H1 (cell line): ENCODE data around the gene APELA. TPM values are rescaled to one million over a fixed set of nuclear protein-coding genes. Genes with fewer than 3 reads are reported as not detected.

Experiments used
- CTCF ChIA-PET: fragments of 300-600 bp; sonication (Branson Sonifier 250); formaldehyde crosslinking; loops from one replicate; lab custom pipeline; 2021; ENCODE audit not compliant: partially characterized antibody; lab: Charles Lee
- POLR2A ChIA-PET: fragments of 300-600 bp; sonication (Branson Sonifier 250); formaldehyde crosslinking; loops from one replicate; lab custom pipeline; 2021; ENCODE audit warnings: inconsistent platforms; ENCODE audit not compliant: partially characterized antibody; lab: Charles Lee
- DNase-seq, 2 experiments: peaks; one replicate each; pipeline versions ENCODE4 v3.0.0 to v3.0.0-alpha.2; 2010 to 2022; ENCODE audit warnings: low spot score in 2 of 2, low read depth in 1 of 2, mixed read lengths in 1 of 2
- FAIRE-seq: peaks from 2 replicates; lab custom pipeline; 2011; peaks lifted over from hg19 to GRCh38; lab: Jason Lieb, UNC
- H2AFZ ChIP-seq: 2 replicates; pipeline ENCODE4 v1.8.1; 2012; ENCODE audit warnings: low read length, inconsistent platforms
- H2AK5ac ChIP-seq: 2 replicates; pipeline ENCODE4 v1.6.1; 2013; ENCODE audit warnings: low read depth, low read length
- H2BK120ac ChIP-seq: replicated peaks from 2 replicates; pipeline ENCODE3; 2013; ENCODE audit warnings: low read depth, low read length, inconsistent platforms
- H2BK12ac ChIP-seq: 2 replicates; pipeline ENCODE4 v1.6.1; 2013; ENCODE audit warnings: low read depth, low read length
- H2BK15ac ChIP-seq: 2 replicates; pipeline ENCODE4 v1.6.1; 2013; ENCODE audit warnings: low read length
- H2BK20ac ChIP-seq: 2 replicates; pipeline ENCODE4 v1.6.1; 2013; ENCODE audit warnings: low read length
- H2BK5ac ChIP-seq: 2 replicates; pipeline ENCODE4 v1.6.1; 2013; ENCODE audit warnings: low read depth, low read length
- H3K14ac ChIP-seq: 2 replicates; pipeline ENCODE4 v1.6.1; 2013; ENCODE audit warnings: inconsistent platforms; ENCODE audit not compliant: insufficient read length
- H3K18ac ChIP-seq: 2 replicates; pipeline ENCODE4 v1.6.1; 2013; ENCODE audit warnings: low read length; ENCODE audit errors: extremely low read depth
- H3K23ac ChIP-seq: 2 replicates; pipeline ENCODE4 v1.6.1; 2013; ENCODE audit warnings: inconsistent platforms; ENCODE audit not compliant: insufficient read length
- H3K23me2 ChIP-seq: 2 replicates; pipeline ENCODE4 v1.6.1; 2013; ENCODE audit warnings: low read depth, low read length
- H3K27ac ChIP-seq: 2 replicates; pipeline ENCODE4 v1.6.1; 2011; ENCODE audit warnings: low read depth, low read length, inconsistent platforms
- H3K27me3 ChIP-seq, 4 experiments: replicated peaks in 1 of 4; 1 replicate in 1 of 4; 2 replicates in 3 of 4; pipeline versions ENCODE4 v1.6.1 to v1.8.1; 2011 to 2013; ENCODE audit warnings: low read length in 3 of 4, mild to moderate bottlenecking in 3 of 4, inconsistent platforms in 2 of 4, mixed read lengths in 2 of 4, moderate library complexity in 1 of 4; ENCODE audit not compliant: control insufficient read depth in 3 of 4, insufficient read depth in 3 of 4; ENCODE audit errors: extremely low read depth in 1 of 4
- H3K36me3 ChIP-seq, 4 experiments: 2 replicates each; pipeline versions ENCODE4 v1.6.1 to v1.8.1; 2011 to 2013; ENCODE audit warnings: mild to moderate bottlenecking in 4 of 4, low read length in 3 of 4, moderate library complexity in 2 of 4, control low read depth in 1 of 4, inconsistent platforms in 1 of 4; ENCODE audit not compliant: insufficient read depth in 4 of 4, control insufficient read depth in 2 of 4
- H3K4ac ChIP-seq: replicated peaks from 2 replicates; pipeline ENCODE3; 2013; ENCODE audit warnings: low read length, low read depth, mixed read lengths, inconsistent platforms; ENCODE audit not compliant: insufficient read length
- H3K4me1 ChIP-seq, 4 experiments: replicated peaks in 1 of 4; 1 replicate in 1 of 4; 2 replicates in 3 of 4; pipeline versions ENCODE4 v1.6.1 to v1.8.1; 2011 to 2013; ENCODE audit warnings: low read length in 3 of 4, inconsistent platforms in 2 of 4, mixed read lengths in 1 of 4; ENCODE audit not compliant: insufficient read depth in 4 of 4, control insufficient read depth in 3 of 4
- H3K4me2 ChIP-seq, 2 experiments: 2 replicates each; pipeline versions ENCODE4 v1.6.1 to v1.8.1; 2011 to 2013; ENCODE audit warnings: low read depth in 2 of 2, low read length in 2 of 2, control low read depth in 1 of 2, inconsistent platforms in 1 of 2, mild to moderate bottlenecking in 1 of 2; ENCODE audit not compliant: insufficient read depth in 1 of 2
- H3K4me3 ChIP-seq, 4 experiments: fragments of 200-600, 300-600 bp in 1 of 4; sonication (generic), shearing (Covaris generic), sonication (Bioruptor Twin) in 1 of 4; 2 replicates each; pipeline versions ENCODE4 v1.5.1 to v1.8.1; 2011 to 2016; ENCODE audit warnings: low read length in 4 of 4, low read depth in 3 of 4, control low read depth in 2 of 4, inconsistent platforms in 2 of 4, mild to moderate bottlenecking in 2 of 4, mixed read lengths in 1 of 4, moderate library complexity in 1 of 4; ENCODE audit not compliant: insufficient read depth in 2 of 4; ENCODE audit errors: extremely low read depth in 1 of 4
- H3K56ac ChIP-seq: replicated peaks from 2 replicates; pipeline ENCODE3; 2013; ENCODE audit warnings: low read depth, mild to moderate bottlenecking, mixed read lengths, low read length, inconsistent platforms; ENCODE audit not compliant: insufficient read length
- H3K79me1 ChIP-seq: 2 replicates; pipeline ENCODE4 v1.6.1; 2013; ENCODE audit warnings: low read depth, low read length, control low read depth
- H3K79me2 ChIP-seq, 2 experiments: 2 replicates each; pipeline versions ENCODE4 v1.6.1 to v1.8.1; 2012 to 2013; ENCODE audit warnings: low read length in 2 of 2, mild to moderate bottlenecking in 2 of 2, inconsistent platforms in 1 of 2; ENCODE audit not compliant: insufficient read depth in 2 of 2, control insufficient read depth in 1 of 2
- H3K9ac ChIP-seq, 4 experiments: replicated peaks in 1 of 4; 1 replicate in 1 of 4; 2 replicates in 3 of 4; pipeline versions ENCODE4 v1.6.1 to v1.8.1; 2011 to 2013; ENCODE audit warnings: low read depth in 3 of 4, low read length in 3 of 4, control low read depth in 2 of 4, mild to moderate bottlenecking in 2 of 4, moderate library complexity in 2 of 4, inconsistent platforms in 1 of 4; ENCODE audit errors: extremely low read depth in 1 of 4
- H3K9me3 ChIP-seq, 2 experiments: 2 replicates each; pipeline versions ENCODE4 v1.6.1 to v1.8.1; 2012 to 2013; ENCODE audit warnings: mild to moderate bottlenecking in 2 of 2, moderate library complexity in 2 of 2, control low read depth in 1 of 2, inconsistent platforms in 1 of 2, low read depth in 1 of 2, low read length in 1 of 2, mixed read lengths in 1 of 2; ENCODE audit not compliant: insufficient read depth in 2 of 2
- H4K20me1 ChIP-seq, 2 experiments: replicated peaks in 1 of 2; 2 replicates each; pipeline versions ENCODE3 to v1.8.1; 2011 to 2013; ENCODE audit warnings: inconsistent platforms in 2 of 2, low read length in 2 of 2, mild to moderate bottlenecking in 1 of 2; ENCODE audit not compliant: insufficient read depth in 2 of 2, control insufficient read depth in 1 of 2
- H4K5ac ChIP-seq: 2 replicates; pipeline ENCODE4 v1.6.1; 2013; ENCODE audit warnings: low read length, low read depth, mixed read lengths, inconsistent platforms; ENCODE audit not compliant: insufficient read length
- H4K8ac ChIP-seq: 2 replicates; pipeline ENCODE4 v1.8.0; 2013; ENCODE audit warnings: mild to moderate bottlenecking, moderate library complexity, low read length, inconsistent platforms; ENCODE audit not compliant: insufficient read depth; ENCODE audit errors: extremely low read depth
- H4K91ac ChIP-seq: replicated peaks from 2 replicates; pipeline ENCODE3; 2013; ENCODE audit warnings: low read length, mixed read lengths, inconsistent platforms; ENCODE audit not compliant: insufficient read length
- BCL11A ChIP-seq, 2 experiments: IDR thresholded peaks; one replicate each; pipeline ENCODE4 v1.6.1; 2011; ENCODE audit warnings: low read depth in 2 of 2, low read length in 2 of 2, mild to moderate bottlenecking in 2 of 2
- SP4 ChIP-seq: IDR thresholded peaks from 2 replicates; pipeline ENCODE4 v1.6.1; 2012; ENCODE audit warnings: low read length, inconsistent platforms
- TEAD4 ChIP-seq: IDR thresholded peaks from 2 replicates; pipeline ENCODE4 v1.6.1; 2012; ENCODE audit warnings: low read depth, low read length, inconsistent platforms, mixed read lengths
- WGBS, 2 experiments: shearing (Covaris generic) in 1 of 2; methylation state at CpG; one replicate each; pipeline versions ENCODE4 v1.1.6 to v1.1.7; 2013 to 2015; ENCODE audit warnings: low lambda C conversion rate in 2 of 2, mixed read lengths in 2 of 2, inconsistent platforms in 1 of 2, low coverage in 1 of 2, missing lambda C conversion rate in 1 of 2; ENCODE audit not compliant: insufficient replicate concordance in 2 of 2, insufficient coverage in 1 of 2, insufficient read length in 1 of 2; ENCODE audit errors: extremely low coverage in 1 of 2, missing lambda C conversion rate in 1 of 2; 5-methylcytosine and 5-hydroxymethylcytosine counted together
- polyA plus RNA-seq, 7 experiments: library from polyadenylated mRNA; depleted of rRNA in 3 of 7; stranded (reverse) in 5 of 7; unstranded in 2 of 7; fragments of >200 nt in 5 of 7; fragments of 200-250 nt in 2 of 7; gene quantifications; 1 replicate in 5 of 7; 2 replicates in 1 of 7; 4 replicates in 1 of 7; pipeline versions ENCODE4 v1.2.1 to v1.2.3, GENCODE V29; 2011 to 2013; ENCODE audit warnings: missing spikeins in 2 of 7, mixed read lengths in 2 of 7
- total RNA-seq: library from RNA; stranded (reverse); fragmentation: NEBNext Ultra II Directional; extraction: Animal tissue kit (Norgen Biotek cat#: 25700); gene quantifications from 2 replicates; pipeline ENCODE4 v1.2.1, GENCODE V29; 2021

APELA gene
- total and polyA plus RNA-seq, 2 of the 8 experiments (the other 6 are each of a cell fraction or from before 2014, with no cell fraction given) = 60.2 to 81.8 TPM

- Histone ChIP-seq H3K27ac (no peak overlapping the region; the same call in 1 of the 2 replicates), H2AK5ac (no peak overlapping the region), H2BK15ac (no peak overlapping the region), H3K79me2 (no peaks in the 10 kb centered on the region), H4K8ac (no peak overlapping the region), H2BK120ac (no peak overlapping the region), H2BK5ac (no peak overlapping the region), H3K36me3 (no peaks in the 10 kb centered on the region), H3K56ac (no peak overlapping the region), H3K9ac (no peak overlapping the region), H3K18ac (peak overlapping the region; percentile 56), H3K4me3 (no peak overlapping the region), H3K27me3 (no peaks in the 10 kb centered on the region), H2AFZ (no peak overlapping the region), H3K4ac (no peak overlapping the region), H3K4me2 (no peak overlapping the region; a peak in 1 of 4 replicates), H4K5ac (no peak overlapping the region), H3K14ac (no peak overlapping the region), H3K79me1 (no peaks in the 10 kb centered on the region), H3K23me2 (no peaks in the 10 kb centered on the region), H2BK12ac (0 out of 2 replicates have a peak overlapping the region, but pooled peaks have one; percentile 68), H4K20me1 (no peaks in the 10 kb centered on the region), H4K91ac (no peak overlapping the region), H3K23ac (no peak overlapping the region), H3K9me3 (no peaks in the 10 kb centered on the region), H2BK20ac (0 out of 2 replicates have a peak overlapping the region, but pooled peaks have one; percentile 72), H3K4me1 (peaks cover 0 to 8% (median 0%) of the 10 kb centered on the region in 4 experiments; a peak in 4 of 7 replicates)
- ChIA-PET CTCF (interaction anchor here (0.7 to 5.7 kb wide), 18 partner anchors 9 to 136 kb away, joined by 3 to 32 read pairs (median 4); no protein-coding TSS in a partner anchor), POLR2A (interaction anchor here (0.6 to 6.1 kb wide), 3 partner anchors 9 to 171 kb away, joined by 3 to 37 read pairs (median 6); no protein-coding TSS in a partner anchor)
- FAIRE-seq = peak; percentile 45
- no peak for DNase-seq
- 85% methylated on average over 5 of the region's 5 CpGs; no CpG with 5 or more reads in 1 of the 2 experiments for WGBS, 2 experiments
- TF ChIP-seq BCL11A (IDR thresholded peaks at IDR 0.05; ENCODE audit: low read depth in 2 of 2, low read length in 2 of 2) (no peak), TEAD4 (peak; percentile 82), SP4 (no peak)
Measured at GRCh38 chr4:164904336-164904735, 27.4 kb downstream of the APELA start.
